Measurements from ENCODE around the gene SIGLEC15. TPM values are rescaled to one million over a fixed set of nuclear protein-coding genes. Genes with fewer than 3 reads are reported as not detected.
A peak's percentile ranks its signal among the peaks of the same experiment; 100 is the strongest.

The SIGLEC15 gene
- total RNA-seq: not detected

GRCh38 chr18:45825258-45826044 lies at the start of gene SIGLEC15:
Gene SIGLEC15 (plus strand): TSS chr18:45825675. CDS start chr18:45825729, 54 bp downstream.
- ATAC-seq (no peak), DNase-seq (no peak)
- TF ChIP-seq POLR2A (IDR thresholded peaks at IDR 0.05): no peak
- TF ChIP-seq, protein P1, sequence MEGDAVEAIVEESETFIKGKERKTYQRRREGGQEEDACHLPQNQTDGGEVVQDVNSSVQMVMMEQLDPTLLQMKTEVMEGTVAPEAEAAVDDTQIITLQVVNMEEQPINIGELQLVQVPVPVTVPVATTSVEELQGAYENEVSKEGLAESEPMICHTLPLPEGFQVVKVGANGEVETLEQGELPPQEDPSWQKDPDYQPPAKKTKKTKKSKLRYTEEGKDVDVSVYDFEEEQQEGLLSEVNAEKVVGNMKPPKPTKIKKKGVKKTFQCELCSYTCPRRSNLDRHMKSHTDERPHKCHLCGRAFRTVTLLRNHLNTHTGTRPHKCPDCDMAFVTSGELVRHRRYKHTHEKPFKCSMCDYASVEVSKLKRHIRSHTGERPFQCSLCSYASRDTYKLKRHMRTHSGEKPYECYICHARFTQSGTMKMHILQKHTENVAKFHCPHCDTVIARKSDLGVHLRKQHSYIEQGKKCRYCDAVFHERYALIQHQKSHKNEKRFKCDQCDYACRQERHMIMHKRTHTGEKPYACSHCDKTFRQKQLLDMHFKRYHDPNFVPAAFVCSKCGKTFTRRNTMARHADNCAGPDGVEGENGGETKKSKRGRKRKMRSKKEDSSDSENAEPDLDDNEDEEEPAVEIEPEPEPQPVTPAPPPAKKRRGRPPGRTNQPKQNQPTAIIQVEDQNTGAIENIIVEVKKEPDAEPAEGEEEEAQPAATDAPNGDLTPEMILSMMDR (IDR thresholded peaks at IDR 0.05 in 4 of 5, conservative IDR thresholded peaks at IDR 0.05 in 1 of 5): no peak
- Histone ChIP-seq H3K27ac (no peak within 1 kb of the TSS), H3K4me1 (no peaks in the 10 kb centered on the region), H3K4me3 (no peak within 1 kb of the TSS), H3K27me3 (no peaks in the 10 kb centered on the region), H3K36me3 (no peaks in the 10 kb centered on the region), H3K9me3 (no peaks in the 10 kb centered on the region)
- in situ Hi-C loops (cut with MboI; ENCODE audit: low sequenced_read_pairs in 4 of 4): no loop called here
- intact Hi-C loops (cut with DNase I; ENCODE audit: low total_unique reads): no loop called here

- no peak for DNase-seq
- in situ Hi-C loops (cut with MboI; ENCODE audit: low sequenced_read_pairs in 4 of 4): loop anchor here in 1 of 4 donors (10.0 kb wide), 1 partner anchor 59 kb away; no protein-coding TSS in a partner anchor
- no peak for TF ChIP-seq POLR2A (IDR thresholded peaks at IDR 0.05)
- TF ChIP-seq, protein P1 (IDR thresholded peaks at IDR 0.05 in 4 of 5, conservative IDR thresholded peaks at IDR 0.05 in 1 of 5): no peak
- Histone ChIP-seq H3K4me3 (peak overlapping the region; percentile 50 to 62 (median 56)), H3K27me3 (peaks cover 3 to 15% (median 4%) of the 10 kb centered on the region in 3 donors), H3K4me1 (peaks cover 4 to 7% of the 10 kb centered on the region in 2 donors), H3K36me3 (no peaks in the 10 kb centered on the region), H3K27ac (peak overlapping the region in 3 of 4 donors; percentile 42 to 47 (median 42)), H3K9me3 (no peaks in the 10 kb centered on the region)
- intact Hi-C loops (cut with DNase I; ENCODE audit: low total_unique reads): no loop called here
- no peak for ATAC-seq
Measured at GRCh38 chr18:45775743-45776142, 49.7 kb upstream of the SIGLEC15 start.

DNA sequence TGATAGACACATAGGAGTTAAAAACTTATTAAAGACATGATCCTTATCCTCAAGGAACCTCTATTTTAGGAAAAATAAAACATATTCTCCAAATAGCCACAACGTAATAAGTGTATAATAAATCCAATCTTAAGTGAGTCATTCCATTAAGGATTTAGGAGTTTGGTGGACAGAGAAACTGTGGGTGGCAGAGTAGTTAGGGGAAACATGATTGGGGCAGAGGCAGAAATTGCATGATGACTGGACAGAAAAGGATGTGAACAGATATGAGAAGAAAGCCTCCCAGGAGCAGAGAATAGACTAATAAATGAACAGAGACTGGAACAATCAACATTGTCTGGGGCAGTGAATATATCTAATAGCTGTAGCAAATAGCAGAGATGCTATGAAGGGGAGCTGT lies 48.1 kb upstream of the SIGLEC15 start:
- TF ChIP-seq, protein P1 (IDR thresholded peaks at IDR 0.05 in 4 of 5, conservative IDR thresholded peaks at IDR 0.05 in 1 of 5): no peak
- TF ChIP-seq POLR2A (IDR thresholded peaks at IDR 0.05): no peak
- no peak overlapping the region for H3K27ac ChIP-seq

DNA sequence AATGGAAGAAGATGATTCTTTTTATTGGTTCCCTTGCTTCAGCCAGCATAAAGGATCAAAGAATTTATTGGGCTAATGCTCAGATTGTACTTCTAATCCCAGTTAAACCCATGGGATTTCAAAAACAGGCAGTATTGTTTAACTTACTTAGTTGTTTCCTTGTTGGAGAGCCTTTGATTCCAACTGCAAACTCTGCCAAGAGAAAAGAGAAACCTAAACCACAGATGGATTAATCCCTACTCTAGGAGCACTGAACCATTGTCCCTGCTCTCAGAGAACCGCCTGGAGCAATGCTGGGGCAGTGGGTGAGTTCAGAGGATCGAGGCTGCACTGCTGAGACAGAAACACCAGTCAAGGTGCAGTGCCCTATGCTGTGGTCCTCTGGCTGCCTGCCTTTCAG lies 44.9 kb upstream of the SIGLEC15 start:
- DNase-seq (no peak), ATAC-seq (no peak)
- H3K27me3 ChIP-seq: peaks cover 0 to 3% (median 3%) of the 10 kb centered on the region in 3 donors
- intact Hi-C loops (cut with DNase I; ENCODE audit: low total_unique reads): no loop called here
- TF ChIP-seq, protein P1 (IDR thresholded peaks at IDR 0.05 in 4 of 5, conservative IDR thresholded peaks at IDR 0.05 in 1 of 5): no peak
- TF ChIP-seq POLR2A (IDR thresholded peaks at IDR 0.05): no peak
- peaks cover 2 to 4% of the 10 kb centered on the region in 2 donors for H3K4me1 ChIP-seq
- no peak overlapping the region for H3K27ac ChIP-seq
- no peaks in the 10 kb centered on the region for H3K9me3 ChIP-seq
- H3K4me3 ChIP-seq: no peak overlapping the region
- in situ Hi-C loops (cut with MboI; ENCODE audit: low sequenced_read_pairs in 4 of 4): no loop called here
- H3K36me3 ChIP-seq: no peaks in the 10 kb centered on the region

More for the DNA sequence above, 48.1 kb upstream of the SIGLEC15 start:
- intact Hi-C loops (cut with DNase I; ENCODE audit: low total_unique reads): no loop called here
- Histone ChIP-seq H3K4me1 (peaks cover 4 to 7% of the 10 kb centered on the region in 2 donors), H3K36me3 (no peaks in the 10 kb centered on the region), H3K9me3 (no peaks in the 10 kb centered on the region), H3K27me3 (peaks cover 3 to 15% (median 4%) of the 10 kb centered on the region in 3 donors), H3K4me3 (no peak overlapping the region)
- DNase-seq: no peak
- ATAC-seq: no peak
- in situ Hi-C loops (cut with MboI; ENCODE audit: low sequenced_read_pairs in 4 of 4): loop anchor here in 1 of 4 donors (10.0 kb wide), 1 partner anchor 57 kb away; no protein-coding TSS in a partner anchor
